ENCODE results near the gene DPP7. TPM values are rescaled to one million over a fixed set of nuclear protein-coding genes. Genes with fewer than 3 reads are reported as not detected.

The DPP7 gene
- total and polyA plus RNA-seq, 2 of the 4 experiments (the other 2 are of a cell fraction), result 14.9 to 76.4 TPM

DNA sequence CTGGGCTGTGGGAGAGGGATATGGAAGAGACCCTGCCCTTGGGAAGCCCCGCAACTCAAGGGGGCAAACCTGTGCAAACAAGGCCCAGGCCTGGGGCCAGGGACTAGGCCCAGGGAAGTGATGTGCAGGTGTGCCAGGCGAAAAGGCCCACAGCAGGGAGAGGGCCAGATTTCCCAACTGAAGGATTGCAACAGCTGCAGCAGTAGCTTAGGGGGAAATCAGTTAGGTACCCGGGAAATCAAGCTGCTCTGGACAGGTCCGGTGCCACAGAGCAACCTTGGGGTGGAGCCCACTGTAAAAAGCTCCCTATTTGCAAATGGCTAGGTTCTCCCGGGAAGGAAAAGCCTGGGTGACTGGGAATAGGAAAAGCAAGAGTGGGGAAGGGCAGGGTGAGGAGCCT lies 34.8 kb upstream of the DPP7 start:
- ATAC-seq (ENCODE audit: low read depth), result no peak
- H2AFZ ChIP-seq (replicated peaks; ENCODE audit: low read length, poor library complexity), result no peak overlapping the region
- H3K23ac ChIP-seq (ENCODE audit: low read depth, low read length), result no peak overlapping the region
- ChIA-PET CTCF (no interaction called here), POLR2A (ENCODE audit: unreplicated experiment) (no interaction called here)
- intact Hi-C loops (cut with micrococcal nuclease), result no loop called here
- peaks cover 8% of the 10 kb centered on the region for H3K27me3 ChIP-seq (ENCODE audit: control insufficient read depth, insufficient read depth, low read length)
- no peak overlapping the region for H2BK5ac ChIP-seq (ENCODE audit: low read depth, low read length, poor library complexity, severe bottlenecking)
- no peak overlapping the region for H3K27ac ChIP-seq (ENCODE audit: insufficient read depth, low read length)
- H3K9me1 ChIP-seq (ENCODE audit: insufficient read depth, low read length), result peaks cover 12% of the 10 kb centered on the region
- BruUV-seq (replicated peaks), result no TSS peak
- no peaks in the 10 kb centered on the region for H3K79me1 ChIP-seq (ENCODE audit: low read depth in 1 of 2, low read length in 2 of 2)
- H2BK15ac ChIP-seq (ENCODE audit: low read depth, low read length), result no peak overlapping the region
- H3K9me3 ChIP-seq (ENCODE audit: control insufficient read depth, insufficient read depth, low read length), result no peaks in the 10 kb centered on the region
- no peak overlapping the region for H4K5ac ChIP-seq (ENCODE audit: low read depth, low read length)
- in situ Hi-C loops (cut with MboI; ENCODE audit: low sequenced_read_pairs), result no loop called here
- no peak overlapping the region for H2BK20ac ChIP-seq (ENCODE audit: low read depth, low read length)
- DNase-seq, result no peak
- no peaks in the 10 kb centered on the region for H3K4me1 ChIP-seq (ENCODE audit: control insufficient read depth, insufficient read depth, low read length)
- H2AK5ac ChIP-seq (ENCODE audit: low read depth, low read length), result no peak overlapping the region
- no peak overlapping the region for H2BK120ac ChIP-seq (ENCODE audit: low read depth, low read length)
- no peak overlapping the region for H3K14ac ChIP-seq (replicated peaks; ENCODE audit: low read depth, low read length)
- no peak overlapping the region for H3K4me3 ChIP-seq (ENCODE audit: insufficient read depth, low read depth, low read length)
- no peaks in the 10 kb centered on the region for H3K36me3 ChIP-seq (ENCODE audit: control insufficient read depth, insufficient read depth, low read length)
- no peaks in the 10 kb centered on the region for H4K20me1 ChIP-seq (ENCODE audit: insufficient read depth, low read length)
- H3K18ac ChIP-seq (ENCODE audit: low read depth, low read length), result no peak overlapping the region
- no peak overlapping the region for H3K4me2 ChIP-seq (ENCODE audit: low read depth, low read length)
- 92% methylated on average over 2 of the region's 5 CpGs; no CpG with 5 or more reads in 1 of the 2 experiments for WGBS, 2 experiments (ENCODE audit: extremely low coverage in 2 of 2, insufficient read length in 1 of 2)
- no peak overlapping the region for H3K9ac ChIP-seq (ENCODE audit: low read depth, low read length)
- H3K4ac ChIP-seq (ENCODE audit: low read depth, low read length), result no peak overlapping the region
- H4K91ac ChIP-seq (ENCODE audit: insufficient read depth, low read depth, low read length), result no peak overlapping the region
- no peak overlapping the region for H4K8ac ChIP-seq (ENCODE audit: low read depth in 2 of 2, low read length in 2 of 2)
- dilution Hi-C loops (cut with HindIII; ENCODE audit: low sequenced_read_pairs, unreplicated experiment), result no loop called here
- no peak overlapping the region for H2AK9ac ChIP-seq (replicated peaks; ENCODE audit: low read depth, low read length, poor library complexity)
- TF ChIP-seq, protein P1, sequence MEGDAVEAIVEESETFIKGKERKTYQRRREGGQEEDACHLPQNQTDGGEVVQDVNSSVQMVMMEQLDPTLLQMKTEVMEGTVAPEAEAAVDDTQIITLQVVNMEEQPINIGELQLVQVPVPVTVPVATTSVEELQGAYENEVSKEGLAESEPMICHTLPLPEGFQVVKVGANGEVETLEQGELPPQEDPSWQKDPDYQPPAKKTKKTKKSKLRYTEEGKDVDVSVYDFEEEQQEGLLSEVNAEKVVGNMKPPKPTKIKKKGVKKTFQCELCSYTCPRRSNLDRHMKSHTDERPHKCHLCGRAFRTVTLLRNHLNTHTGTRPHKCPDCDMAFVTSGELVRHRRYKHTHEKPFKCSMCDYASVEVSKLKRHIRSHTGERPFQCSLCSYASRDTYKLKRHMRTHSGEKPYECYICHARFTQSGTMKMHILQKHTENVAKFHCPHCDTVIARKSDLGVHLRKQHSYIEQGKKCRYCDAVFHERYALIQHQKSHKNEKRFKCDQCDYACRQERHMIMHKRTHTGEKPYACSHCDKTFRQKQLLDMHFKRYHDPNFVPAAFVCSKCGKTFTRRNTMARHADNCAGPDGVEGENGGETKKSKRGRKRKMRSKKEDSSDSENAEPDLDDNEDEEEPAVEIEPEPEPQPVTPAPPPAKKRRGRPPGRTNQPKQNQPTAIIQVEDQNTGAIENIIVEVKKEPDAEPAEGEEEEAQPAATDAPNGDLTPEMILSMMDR (conservative IDR thresholded peaks at IDR 0.05; ENCODE audit: low read depth, low read length), result no peak
- no peak for TF ChIP-seq RCOR1 (IDR thresholded peaks at IDR 0.05; ENCODE audit: insufficient replicate concordance, low read length)
- TF ChIP-seq MAZ (IDR thresholded peaks at IDR 0.05; ENCODE audit: borderline replicate concordance, low read depth, low read length), result no peak
- H3K56ac ChIP-seq (ENCODE audit: extremely low read depth, insufficient read depth, low read length), result no peak overlapping the region

Measured in IMR-90 (cell line).